Superior temporal gyrus (tissue), 1 donor: ENCODE measurements around the gene EPAS1.

ENCODE experiments used
- DNase-seq: peaks from one replicate; pipeline ENCODE4 v3.0.0-alpha.2; 2016; ENCODE audit errors: extremely low spot score

Gene EPAS1

GRCh38 chr2:46363535-46364170 lies 66.4 kb downstream of the EPAS1 start:
- DNase-seq: no peak

- DNase-seq: peak; percentile 85
Observed at GRCh38 chr2:46364797-46365457, 67.7 kb downstream of the EPAS1 start.

- peak; percentile 47 for DNase-seq
Observed at GRCh38 chr2:46365913-46366667, 68.9 kb downstream of the EPAS1 start.

- DNase-seq: no peak
Observed at GRCh38 chr2:46366668-46367052, 69.5 kb downstream of the EPAS1 start.

- peak; percentile 55 for DNase-seq
Observed at GRCh38 chr2:46367286-46367685, 70.1 kb downstream of the EPAS1 start.

GRCh38 chr2:46368401-46368800 lies 71.2 kb downstream of the EPAS1 start:
- no peak for DNase-seq

- DNase-seq: no peak
Observed at GRCh38 chr2:46369783-46370182, 72.6 kb downstream of the EPAS1 start.

- no peak for DNase-seq
Observed at GRCh38 chr2:46371854-46372253, 74.6 kb downstream of the EPAS1 start.

- DNase-seq: no peak
Observed at GRCh38 chr2:46372475-46372874, 75.3 kb downstream of the EPAS1 start.

GRCh38 chr2:46373238-46373637 lies 76.0 kb downstream of the EPAS1 start:
- no peak for DNase-seq

- no peak for DNase-seq
Observed at GRCh38 chr2:46375566-46376125, 78.4 kb downstream of the EPAS1 start.

- DNase-seq: no peak
Observed at GRCh38 chr2:46376586-46376985, 79.4 kb downstream of the EPAS1 start.

GRCh38 chr2:46377101-46377581 lies 79.9 kb downstream of the EPAS1 start:
- no peak for DNase-seq

- DNase-seq: no peak
Observed at GRCh38 chr2:46377666-46378560, 80.7 kb downstream of the EPAS1 start.

- no peak for DNase-seq
Observed at GRCh38 chr2:46378616-46379015, 81.4 kb downstream of the EPAS1 start.

GRCh38 chr2:46379213-46380037 lies 82.2 kb downstream of the EPAS1 start:
- peak; percentile 27 for DNase-seq

- DNase-seq: no peak
Observed at GRCh38 chr2:46380038-46380940, 83.1 kb downstream of the EPAS1 start.

- no peak for DNase-seq
Observed at GRCh38 chr2:46381263-46381849, 84.1 kb downstream of the EPAS1 start.

- DNase-seq: no peak
Observed at GRCh38 chr2:46381871-46382270, 84.7 kb downstream of the EPAS1 start.
